Upper lobe of right lung (tissue), 1 donor: ENCODE measurements around the gene SLC7A9. TPM values are rescaled to one million over a fixed set of nuclear protein-coding genes. Genes with fewer than 3 reads are reported as not detected.
"Not testable (repeated sequence)": the region's sequence is repeated elsewhere in the genome, so short reads cannot be mapped to it uniquely, and the experiment has no call there.

ENCODE experiments used
- ATAC-seq: fragments of 200-7000 bp; cut with Tn5 transposase; one replicate; pipeline ENCODE4 v1.9.1; 2020; ENCODE audit warnings: mild to moderate bottlenecking, moderate library complexity
- DNase-seq: peaks from one replicate; pipeline ENCODE4 v3.0.0-alpha.2; 2020
- H3K27ac ChIP-seq: fragments of 200-600 bp; one replicate; pipeline ENCODE4 v1.8.0; 2022
- H3K27me3 ChIP-seq: fragments of 200-600 bp; one replicate; pipeline ENCODE4 v1.8.0; 2022; ENCODE audit warnings: mild to moderate bottlenecking
- H3K36me3 ChIP-seq: fragments of 200-600 bp; one replicate; pipeline ENCODE4 v1.8.0; 2022
- H3K4me1 ChIP-seq: fragments of 200-600 bp; one replicate; pipeline ENCODE4 v1.8.0; 2022
- H3K4me3 ChIP-seq: fragments of 200-600 bp; one replicate; pipeline ENCODE4 v1.8.0; 2022; ENCODE audit warnings: mild to moderate bottlenecking
- H3K9me3 ChIP-seq: fragments of 200-600 bp; one replicate; pipeline ENCODE4 v1.8.0; 2022
- intact Hi-C: fragments of 100-400 bp; cut with DNase I; formaldehyde crosslinking; loops from one replicate; pipeline ENCODE4 v1.11.0; 2022
- total RNA-seq: library from RNA; stranded (reverse); fragmentation: NEBNext Ultra II Directional; extraction: Animal tissue kit (Norgen Biotek cat#: 25700); gene quantifications from one replicate; pipeline ENCODE4 v1.2.1, GENCODE V29; 2021
- TF ChIP-seq, protein P1 (sequence below): fragments of 200-600 bp; IDR thresholded peaks from one replicate; pipeline ENCODE4 v1.8.0; 2022; ENCODE audit warnings: antibody characterized with exemption
- donor health status: DM: no; HTN: yes; CAD: no; lungs with severe emphysema.

The SLC7A9 gene
- total RNA-seq, 1 donor from 2014 or later = 0.46 TPM

GRCh38 chr19:32872391-32872790 is 2.8 kb upstream of the SLC7A9 start:
- no peak overlapping the region for H3K4me3 ChIP-seq
- H3K9me3 ChIP-seq = no peaks in the 10 kb centered on the region
- DNase-seq (no peak), ATAC-seq (no peak)
- intact Hi-C loops = no loop called here
- H3K36me3 ChIP-seq = no peaks in the 10 kb centered on the region
- H3K27ac ChIP-seq = no peak overlapping the region
- H3K27me3 ChIP-seq = no peaks in the 10 kb centered on the region
- H3K4me1 ChIP-seq = no peaks in the 10 kb centered on the region
- TF ChIP-seq, protein P1, sequence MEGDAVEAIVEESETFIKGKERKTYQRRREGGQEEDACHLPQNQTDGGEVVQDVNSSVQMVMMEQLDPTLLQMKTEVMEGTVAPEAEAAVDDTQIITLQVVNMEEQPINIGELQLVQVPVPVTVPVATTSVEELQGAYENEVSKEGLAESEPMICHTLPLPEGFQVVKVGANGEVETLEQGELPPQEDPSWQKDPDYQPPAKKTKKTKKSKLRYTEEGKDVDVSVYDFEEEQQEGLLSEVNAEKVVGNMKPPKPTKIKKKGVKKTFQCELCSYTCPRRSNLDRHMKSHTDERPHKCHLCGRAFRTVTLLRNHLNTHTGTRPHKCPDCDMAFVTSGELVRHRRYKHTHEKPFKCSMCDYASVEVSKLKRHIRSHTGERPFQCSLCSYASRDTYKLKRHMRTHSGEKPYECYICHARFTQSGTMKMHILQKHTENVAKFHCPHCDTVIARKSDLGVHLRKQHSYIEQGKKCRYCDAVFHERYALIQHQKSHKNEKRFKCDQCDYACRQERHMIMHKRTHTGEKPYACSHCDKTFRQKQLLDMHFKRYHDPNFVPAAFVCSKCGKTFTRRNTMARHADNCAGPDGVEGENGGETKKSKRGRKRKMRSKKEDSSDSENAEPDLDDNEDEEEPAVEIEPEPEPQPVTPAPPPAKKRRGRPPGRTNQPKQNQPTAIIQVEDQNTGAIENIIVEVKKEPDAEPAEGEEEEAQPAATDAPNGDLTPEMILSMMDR = no peak

DNA sequence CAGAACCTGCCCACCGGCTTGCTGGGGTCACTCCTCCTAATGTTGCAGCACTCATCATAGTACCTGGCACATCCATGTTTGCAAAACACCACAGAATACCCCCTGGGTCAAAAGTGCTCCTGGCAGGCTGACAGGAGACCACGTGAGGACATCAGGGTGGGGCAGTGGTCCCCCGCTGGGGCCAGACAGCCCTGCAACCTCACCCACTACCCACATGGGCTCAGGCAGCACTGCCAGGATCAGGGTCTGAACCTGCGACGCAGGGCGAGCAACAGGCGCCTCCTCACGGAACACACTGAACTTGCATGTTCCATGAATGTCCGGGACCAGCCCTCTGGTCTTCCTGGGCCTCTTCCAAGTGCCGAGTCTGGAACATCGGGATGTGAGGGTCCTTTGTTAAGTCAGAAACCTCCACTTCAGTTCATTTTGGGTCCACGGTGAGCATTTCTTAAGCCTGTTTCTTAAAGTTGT is 1.4 kb upstream of the SLC7A9 start:
- ATAC-seq (no peak), DNase-seq (peak; percentile 46)
- Histone ChIP-seq H3K27ac (no peak overlapping the region), H3K4me1 (no peaks in the 10 kb centered on the region), H3K4me3 (no peak overlapping the region), H3K9me3 (no peaks in the 10 kb centered on the region), H3K27me3 (no peaks in the 10 kb centered on the region), H3K36me3 (no peaks in the 10 kb centered on the region)
- intact Hi-C loops = no loop called here
- TF ChIP-seq, protein P1 = no peak

DNA sequence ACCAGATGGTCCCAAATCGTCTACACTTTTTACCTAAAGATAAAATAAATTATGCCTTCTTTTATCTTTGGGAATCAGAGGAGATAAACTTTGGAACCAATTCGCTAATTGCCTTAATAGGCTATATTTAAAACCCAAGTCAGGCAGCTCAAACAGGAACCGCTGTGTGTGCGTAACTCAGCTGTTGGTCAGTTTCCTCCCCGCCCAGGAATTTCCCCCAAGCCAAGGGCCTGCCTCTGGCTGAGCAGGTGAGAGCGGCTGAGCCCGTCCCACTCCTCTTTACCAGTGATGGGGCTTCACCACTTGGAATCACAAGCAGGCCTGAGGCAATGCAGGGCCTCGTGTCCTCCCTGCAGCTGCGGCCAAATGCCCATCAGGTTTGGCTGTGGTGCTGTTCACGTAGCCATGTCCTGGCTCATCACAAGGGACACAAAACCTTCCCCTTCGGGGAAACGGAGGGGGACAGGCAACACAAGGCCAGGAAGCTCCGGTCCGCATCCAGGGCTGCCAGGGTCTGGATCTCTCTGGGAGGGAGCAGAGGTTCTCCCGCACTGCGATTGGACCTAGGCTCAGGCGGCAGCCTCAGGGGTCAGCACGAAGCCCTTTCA is 503 bp upstream of the SLC7A9 start:
- no peak overlapping the region for H3K4me3 ChIP-seq
- peak; percentile 46 for DNase-seq
- no peaks in the 10 kb centered on the region for H3K36me3 ChIP-seq
- intact Hi-C loops = no loop called here
- H3K27ac ChIP-seq = no peak overlapping the region
- H3K9me3 ChIP-seq = no peaks in the 10 kb centered on the region
- H3K27me3 ChIP-seq = no peaks in the 10 kb centered on the region
- TF ChIP-seq, protein P1 = no peak
- H3K4me1 ChIP-seq = no peaks in the 10 kb centered on the region
- ATAC-seq = no peak

DNA sequence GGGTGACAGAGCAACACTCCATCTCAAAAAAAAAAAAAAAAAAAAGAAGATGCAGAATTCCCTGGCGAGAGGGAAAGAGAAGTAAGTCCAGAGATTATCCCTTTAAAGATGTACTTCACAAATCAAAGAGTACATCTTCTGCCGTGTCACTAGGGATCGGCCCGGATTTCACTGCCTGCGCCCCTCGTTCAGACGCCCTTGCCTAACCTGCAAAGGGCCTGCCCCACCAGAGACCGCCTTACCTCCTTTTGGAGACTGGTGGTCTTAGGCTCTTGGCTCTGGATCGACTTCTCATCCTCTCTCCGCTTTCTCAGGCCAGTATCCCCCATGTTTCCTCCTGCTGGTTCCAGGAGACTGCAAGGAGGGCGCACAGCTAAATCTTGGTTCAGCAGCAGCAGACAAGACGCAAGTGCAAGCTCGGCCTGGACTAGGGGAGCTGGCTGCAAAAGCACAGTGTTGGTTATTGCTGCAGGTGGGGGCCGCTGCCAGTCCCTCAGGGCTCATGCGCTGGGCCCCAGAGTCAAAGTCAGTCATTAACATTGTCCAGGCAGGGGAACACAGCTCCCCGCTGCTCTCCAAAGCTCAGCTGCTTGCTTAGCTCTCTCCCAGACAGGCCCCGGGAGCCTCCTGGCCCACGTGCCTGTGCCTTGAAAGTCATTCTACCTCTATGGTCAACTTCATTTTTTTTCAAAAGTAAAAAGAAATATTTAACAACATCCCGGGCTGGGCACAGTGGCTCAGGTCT is 1.2 kb downstream of the SLC7A9 start:
- TF ChIP-seq, protein P1 = no peak
- no peaks in the 10 kb centered on the region for H3K36me3 ChIP-seq
- no peak overlapping the region for H3K27ac ChIP-seq
- no peak overlapping the region for H3K4me3 ChIP-seq
- H3K9me3 ChIP-seq = no peaks in the 10 kb centered on the region
- DNase-seq (peak; percentile 48), ATAC-seq (no peak)
- H3K27me3 ChIP-seq = no peaks in the 10 kb centered on the region
- intact Hi-C loops = no loop called here
- H3K4me1 ChIP-seq = no peaks in the 10 kb centered on the region

- H3K27me3 ChIP-seq, H3K9me3 ChIP-seq, intact Hi-C loops, H3K36me3 ChIP-seq, H3K4me3 ChIP-seq, H3K27ac ChIP-seq, ATAC-seq, H3K4me1 ChIP-seq: not testable (repeated sequence)
- peak; percentile 25 for DNase-seq
Measured at GRCh38 chr19:32867436-32867835, 2.1 kb downstream of the SLC7A9 start.

DNA sequence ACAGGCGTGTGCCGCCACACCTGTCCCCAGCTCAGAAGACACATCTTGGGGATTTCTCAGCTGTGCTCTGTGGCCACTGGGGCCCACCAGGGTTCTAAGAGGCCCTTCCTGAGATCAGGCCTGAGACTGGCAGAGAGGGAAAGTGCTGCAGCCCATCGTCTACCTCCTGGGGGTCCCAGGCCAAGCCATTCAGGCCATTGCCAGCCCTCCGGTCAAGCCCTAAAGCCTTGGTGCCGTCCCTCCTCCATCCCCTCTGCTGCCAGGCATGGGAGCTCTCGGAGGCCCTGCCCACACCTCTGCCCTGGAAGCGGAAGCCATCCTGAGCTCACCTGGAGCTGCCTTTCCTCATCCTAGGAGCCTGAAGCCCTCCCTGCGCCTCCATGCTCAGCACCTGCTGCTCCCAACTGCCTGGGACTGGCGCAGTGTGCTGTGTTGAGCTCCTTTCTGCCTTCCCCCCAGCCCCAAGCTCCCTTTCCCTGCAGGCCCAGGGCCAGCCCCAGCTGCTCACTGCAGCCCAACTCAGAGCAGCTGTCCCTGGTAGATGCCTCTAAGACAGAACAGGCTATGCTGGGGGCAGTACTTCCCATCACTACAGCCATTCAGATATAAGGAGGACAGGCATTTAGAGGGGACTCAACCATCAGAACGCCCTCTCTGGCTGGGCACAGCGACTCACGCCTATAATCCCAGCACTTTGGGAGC is 2.9 kb downstream of the SLC7A9 start:
- DNase-seq (peak; percentile 46), ATAC-seq (no peak)
- intact Hi-C loops = no loop called here
- H3K27ac ChIP-seq = no peak overlapping the region
- no peaks in the 10 kb centered on the region for H3K4me1 ChIP-seq
- TF ChIP-seq, protein P1 = no peak
- no peaks in the 10 kb centered on the region for H3K9me3 ChIP-seq
- H3K4me3 ChIP-seq = no peak overlapping the region
- no peaks in the 10 kb centered on the region for H3K36me3 ChIP-seq
- H3K27me3 ChIP-seq = no peaks in the 10 kb centered on the region
